Measurements from ENCODE around the gene RGP1.

Gene RGP1

GRCh38 chr9:35717132-35717870, 31.8 kb upstream of the RGP1 start:
- TF ChIP-seq SALL2 (tag by site-specific recombination; IDR thresholded peaks at IDR 0.05; ENCODE audit: borderline replicate concordance) = no peak
- no peak for TF ChIP-seq ZNF830 (tag by site-specific recombination; IDR thresholded peaks at IDR 0.05; ENCODE audit: low read depth)
- TF ChIP-seq SCRT1 (tag by site-specific recombination; IDR thresholded peaks at IDR 0.05; ENCODE audit: borderline replicate concordance) = peak; percentile 48; the same call in 1 of the 2 replicates
- TF ChIP-seq SCRT2 (tag by site-specific recombination; IDR thresholded peaks at IDR 0.05) = peak; percentile 53; the same call in 1 of the 2 replicates
- no peak for TF ChIP-seq ZNF398 (tag by site-specific recombination; IDR thresholded peaks at IDR 0.05)
- H3K27ac ChIP-seq (ENCODE audit: extremely low read depth, low read depth, low read length) = no peak overlapping the region
- H3K9me3 ChIP-seq (ENCODE audit: control insufficient read depth, insufficient read depth, low read depth, low read length) = no peaks in the 10 kb centered on the region
- peaks cover 16 to 97% of the 10 kb centered on the region in 2 experiments for H3K36me3 ChIP-seq (ENCODE audit: control insufficient read depth in 2 of 2, insufficient read depth in 1 of 2, low read length in 2 of 2)
- ChIA-PET POLR2A (interaction anchor here (1.0 to 1.6 kb wide), 4 partner anchors 11 to 33 kb away, joined by 3 to 5 read pairs (median 3); partner anchors contain the start of genes CREB3 and TLN1), CTCF (interaction anchor here (1.0 to 2.0 kb wide), 3 partner anchors 21 to 194 kb away, joined by 3 to 13 read pairs (median 4); no protein-coding TSS in a partner anchor)
- H3K4me3 ChIP-seq (ENCODE audit: low read depth, low read length) = no peak overlapping the region
- no peaks in the 10 kb centered on the region for H3K4me1 ChIP-seq (ENCODE audit: control insufficient read depth, insufficient read depth, low read length)

GRCh38 chr9:35718721-35719511, 30.2 kb upstream of the RGP1 start:
- CTCF ChIA-PET = interaction anchor here (0.7 to 1.1 kb wide), 2 partner anchors 22 to 192 kb away, joined by 3 read pairs; no protein-coding TSS in a partner anchor
- Histone ChIP-seq H3K4me1 (ENCODE audit: control insufficient read depth, insufficient read depth, low read length) (no peaks in the 10 kb centered on the region), H3K4me3 (ENCODE audit: low read depth, low read length) (no peak overlapping the region), H3K36me3 (ENCODE audit: control insufficient read depth in 2 of 2, insufficient read depth in 1 of 2, low read length in 2 of 2) (peaks cover 12 to 99% of the 10 kb centered on the region in 2 experiments), H3K9me3 (ENCODE audit: control insufficient read depth, insufficient read depth, low read depth, low read length) (no peaks in the 10 kb centered on the region), H3K27ac (ENCODE audit: extremely low read depth, low read depth, low read length) (no peak overlapping the region)
- POLR2A ChIA-PET = interaction anchor here (4.0 kb wide), 1 partner anchor 13 kb away, joined by 21 read pairs; the partner anchor contains the start of genes CREB3 and TLN1
- TF ChIP-seq ZNF366 (tag by site-specific recombination; conservative IDR thresholded peaks at IDR 0.05) (no peak), ZNF610 (tag by site-specific recombination; IDR thresholded peaks at IDR 0.05; ENCODE audit: borderline replicate concordance) (no peak), ZNF521 (tag by site-specific recombination; IDR thresholded peaks at IDR 0.05) (no peak), ZNF585B (tag by site-specific recombination; IDR thresholded peaks at IDR 0.05) (no peak), ZXDB (tag by site-specific recombination; IDR thresholded peaks at IDR 0.05) (no peak), ZNF518A (tag by site-specific recombination; conservative IDR thresholded peaks at IDR 0.05; ENCODE audit: low read depth) (no peak), ZNF768 (tag by site-specific recombination; IDR thresholded peaks at IDR 0.05) (no peak), ZBTB7A (tag by site-specific recombination; IDR thresholded peaks at IDR 0.05; ENCODE audit: low read depth) (no peak), ZNF621 (tag by site-specific recombination; IDR thresholded peaks at IDR 0.05) (no peak), BCL6B (tag by site-specific recombination; IDR thresholded peaks at IDR 0.05) (no peak), ZFP37 (tag by site-specific recombination; IDR thresholded peaks at IDR 0.05) (no peak), ZNF16 (tag by site-specific recombination; IDR thresholded peaks at IDR 0.05; ENCODE audit: low read depth) (no peak)
- TF ChIP-seq, protein P1, sequence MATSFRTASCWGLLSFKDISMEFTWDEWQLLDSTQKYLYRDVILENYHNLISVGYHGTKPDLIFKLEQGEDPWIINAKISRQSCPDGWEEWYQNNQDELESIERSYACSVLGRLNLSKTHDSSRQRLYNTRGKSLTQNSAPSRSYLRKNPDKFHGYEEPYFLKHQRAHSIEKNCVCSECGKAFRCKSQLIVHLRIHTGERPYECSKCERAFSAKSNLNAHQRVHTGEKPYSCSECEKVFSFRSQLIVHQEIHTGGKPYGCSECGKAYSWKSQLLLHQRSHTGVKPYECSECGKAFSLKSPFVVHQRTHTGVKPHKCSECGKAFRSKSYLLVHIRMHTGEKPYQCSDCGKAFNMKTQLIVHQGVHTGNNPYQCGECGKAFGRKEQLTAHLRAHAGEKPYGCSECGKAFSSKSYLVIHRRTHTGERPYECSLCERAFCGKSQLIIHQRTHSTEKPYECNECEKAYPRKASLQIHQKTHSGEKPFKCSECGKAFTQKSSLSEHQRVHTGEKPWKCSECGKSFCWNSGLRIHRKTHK (tag by site-specific recombination; IDR thresholded peaks at IDR 0.05) = no peak
- TF ChIP-seq, protein P2, sequence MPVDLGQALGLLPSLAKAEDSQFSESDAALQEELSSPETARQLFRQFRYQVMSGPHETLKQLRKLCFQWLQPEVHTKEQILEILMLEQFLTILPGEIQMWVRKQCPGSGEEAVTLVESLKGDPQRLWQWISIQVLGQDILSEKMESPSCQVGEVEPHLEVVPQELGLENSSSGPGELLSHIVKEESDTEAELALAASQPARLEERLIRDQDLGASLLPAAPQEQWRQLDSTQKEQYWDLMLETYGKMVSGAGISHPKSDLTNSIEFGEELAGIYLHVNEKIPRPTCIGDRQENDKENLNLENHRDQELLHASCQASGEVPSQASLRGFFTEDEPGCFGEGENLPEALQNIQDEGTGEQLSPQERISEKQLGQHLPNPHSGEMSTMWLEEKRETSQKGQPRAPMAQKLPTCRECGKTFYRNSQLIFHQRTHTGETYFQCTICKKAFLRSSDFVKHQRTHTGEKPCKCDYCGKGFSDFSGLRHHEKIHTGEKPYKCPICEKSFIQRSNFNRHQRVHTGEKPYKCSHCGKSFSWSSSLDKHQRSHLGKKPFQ (tag by site-specific recombination; IDR thresholded peaks at IDR 0.05) = no peak

All from HEK293 (cell line).